AML-193 (cell line): ENCODE results near the gene MAG.

Source experiments
- DNase-seq, 2 experiments: peaks; one replicate each; lab custom pipeline; 2025; lab: John Stamatoyannopoulos, UW

MAG gene

GRCh38 chr19:35363001-35363590 is 71.1 kb downstream of the MAG start:
- no peak for DNase-seq
